ENCODE results near the gene GAS2.

GAS2 gene

GRCh38 chr11:22674470-22675439, 8.3 kb downstream of the GAS2 start:
- no peak for DNase-seq

DNA sequence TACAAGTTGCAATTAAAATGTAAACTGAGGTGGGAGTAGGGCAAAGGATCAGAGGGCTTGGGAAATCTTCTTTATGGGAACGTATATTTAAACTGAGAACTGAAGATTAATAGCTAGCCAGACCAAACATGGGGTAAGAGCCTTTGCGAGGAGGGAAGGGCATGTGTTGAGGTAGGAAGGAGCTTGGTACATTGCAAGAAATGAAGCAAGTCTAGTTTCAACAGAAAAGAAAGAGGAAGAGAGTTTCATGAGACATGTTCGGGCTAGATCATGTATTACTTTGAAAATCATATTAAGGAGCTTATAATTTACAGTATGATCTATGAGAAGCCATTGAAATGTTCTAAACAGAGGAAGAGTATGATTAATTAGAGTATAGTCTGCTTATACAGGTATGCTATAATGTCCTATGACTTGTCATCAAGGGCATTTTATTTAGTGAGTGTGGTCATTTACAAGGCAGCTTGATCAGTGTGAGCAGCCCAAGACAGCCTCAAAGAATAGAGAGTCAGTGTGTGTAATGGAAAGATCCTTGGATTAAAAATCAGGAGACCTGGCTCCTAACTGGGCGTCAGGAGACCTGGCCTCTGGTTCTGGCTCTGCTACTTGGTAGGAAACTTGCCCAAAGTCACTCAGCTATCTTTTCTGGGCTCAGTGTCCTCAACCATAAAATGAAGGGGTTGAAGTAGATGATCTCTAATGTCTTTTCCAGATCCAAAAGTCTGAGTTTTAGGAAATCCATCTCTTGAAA, 10.9 kb downstream of the GAS2 start:
- DNase-seq = no peak

- DNase-seq = no peak
Measured at GRCh38 chr11:22680628-22681027, 14.2 kb downstream of the GAS2 start.

DNA sequence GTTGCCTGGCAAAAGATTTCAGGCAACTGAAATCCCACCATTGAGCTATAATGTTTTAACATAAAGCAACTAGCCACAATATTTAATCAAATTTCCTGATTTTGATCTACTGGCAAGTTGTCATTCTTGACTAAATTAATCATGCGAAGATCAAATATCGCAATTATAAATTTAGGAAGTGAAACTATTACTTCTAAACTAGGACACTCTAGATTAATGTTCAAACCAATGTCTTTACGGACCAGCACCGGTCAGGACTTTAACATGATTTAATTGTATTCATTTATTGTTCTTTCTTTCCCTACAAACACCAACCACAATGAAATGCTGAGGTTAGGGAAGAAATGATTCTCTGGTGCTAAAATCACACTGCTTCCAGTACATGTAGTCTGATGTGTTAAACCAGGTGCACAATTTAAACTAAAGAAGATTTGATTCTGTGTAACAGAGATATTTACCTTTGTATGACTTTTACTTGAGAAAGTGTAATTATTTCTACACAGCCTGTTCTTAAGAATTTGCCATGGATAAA, 14.9 kb downstream of the GAS2 start:
- DNase-seq = no peak

DNA sequence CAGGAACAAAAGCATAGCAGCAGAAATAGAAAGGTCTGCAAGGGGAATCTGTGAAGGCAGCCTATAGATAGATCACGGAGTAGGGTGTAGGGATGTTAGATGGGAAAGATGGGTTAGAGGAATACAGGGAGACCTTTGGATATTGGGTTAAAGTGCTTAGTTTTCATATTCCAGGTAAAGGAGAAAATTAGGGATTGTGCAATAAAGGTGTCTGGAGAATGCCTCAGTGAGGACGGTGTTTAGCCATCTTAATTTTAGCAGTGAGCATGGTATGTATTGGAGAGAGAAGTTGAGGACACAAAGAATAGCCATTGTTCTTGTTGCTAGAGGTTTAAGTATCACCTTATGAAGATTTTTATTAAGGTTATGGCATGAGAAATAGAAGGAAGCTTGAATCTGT, 17.7 kb downstream of the GAS2 start:
- no peak for DNase-seq

- DNase-seq = no peak
Measured at GRCh38 chr11:22685111-22685510, 18.7 kb downstream of the GAS2 start.

GRCh38 chr11:22688914-22689313, 22.5 kb downstream of the GAS2 start:
- no peak for DNase-seq

DNA sequence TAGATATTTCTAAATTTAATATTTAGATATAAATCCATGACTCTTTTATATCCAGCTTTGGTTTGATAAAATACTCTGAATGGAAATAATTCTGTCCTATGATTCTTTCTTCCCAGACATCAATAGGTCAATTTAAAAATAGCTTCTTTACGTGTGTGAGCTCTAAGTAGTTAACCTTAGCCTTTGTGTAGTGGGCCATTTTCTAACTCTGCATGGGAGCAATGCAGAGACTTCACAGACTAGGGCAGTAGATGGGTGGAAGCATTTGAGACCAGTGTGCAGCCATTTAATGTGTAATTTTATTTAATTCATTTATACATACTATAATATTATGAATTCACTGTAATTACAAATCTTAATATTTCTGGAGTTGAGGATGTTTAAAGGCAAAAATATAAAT, 23.8 kb downstream of the GAS2 start:
- DNase-seq = no peak

DNA sequence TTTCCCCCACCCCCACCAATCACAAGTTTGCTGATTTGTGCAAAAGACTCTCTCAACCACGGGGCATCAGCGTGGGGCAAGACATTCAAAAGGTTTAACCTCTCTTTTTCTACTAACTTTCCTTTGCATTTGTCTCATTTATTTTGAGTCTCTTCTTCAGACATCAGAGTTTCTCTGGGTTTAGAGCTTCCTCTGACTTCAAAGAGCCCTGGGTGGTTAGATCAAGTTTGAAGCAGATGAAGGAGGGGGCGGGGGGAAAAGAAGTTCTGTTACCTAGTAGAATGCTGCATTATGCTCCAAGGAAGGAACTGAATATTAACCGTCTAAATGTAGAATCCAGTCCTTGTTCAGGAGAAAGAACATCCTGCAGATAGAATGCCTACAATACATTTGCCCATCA, 24.5 kb downstream of the GAS2 start:
- DNase-seq = no peak

GRCh38 chr11:22699388-22699787, 33.0 kb downstream of the GAS2 start:
- DNase-seq = no peak

- no peak for DNase-seq
Measured at GRCh38 chr11:22702031-22702430, 35.6 kb downstream of the GAS2 start.

DNA sequence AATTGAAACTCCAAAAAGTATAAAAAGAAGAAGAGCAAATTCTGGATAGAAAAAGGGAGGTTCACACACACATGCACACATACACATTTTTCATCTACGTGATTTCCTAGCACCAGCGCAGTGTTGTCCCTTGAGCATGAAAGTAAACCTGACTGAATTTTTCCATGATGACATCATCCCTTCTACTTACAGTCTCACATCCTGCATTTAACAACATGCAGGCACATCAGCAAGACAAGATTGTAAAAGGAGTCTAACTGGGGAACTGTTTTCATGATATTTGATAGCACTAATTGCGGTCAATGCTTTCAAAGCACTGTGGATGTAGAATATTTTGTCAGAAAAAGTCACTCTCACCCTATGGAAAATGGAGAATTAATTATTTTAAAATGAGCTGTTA, 36.6 kb downstream of the GAS2 start:
- DNase-seq = no peak

DNA sequence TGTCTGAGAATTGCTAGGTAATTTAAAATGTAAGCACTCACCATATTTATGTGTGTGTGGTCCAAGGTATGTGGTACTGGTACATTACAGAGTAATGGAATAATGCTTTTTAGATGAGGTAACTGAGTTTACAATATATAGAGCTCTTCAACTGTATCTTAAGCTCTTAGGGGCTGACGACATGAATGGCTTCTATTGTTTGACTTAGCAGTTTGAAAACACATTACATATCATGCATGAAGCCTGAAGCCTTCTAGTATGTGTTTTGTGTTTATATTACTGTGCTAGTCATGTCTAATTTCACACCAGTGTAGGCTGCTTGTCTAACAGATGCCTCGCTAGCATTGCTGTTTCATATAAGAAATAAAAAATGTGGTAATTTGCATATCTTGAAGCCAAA, 37.2 kb downstream of the GAS2 start:
- DNase-seq = no peak

DNA sequence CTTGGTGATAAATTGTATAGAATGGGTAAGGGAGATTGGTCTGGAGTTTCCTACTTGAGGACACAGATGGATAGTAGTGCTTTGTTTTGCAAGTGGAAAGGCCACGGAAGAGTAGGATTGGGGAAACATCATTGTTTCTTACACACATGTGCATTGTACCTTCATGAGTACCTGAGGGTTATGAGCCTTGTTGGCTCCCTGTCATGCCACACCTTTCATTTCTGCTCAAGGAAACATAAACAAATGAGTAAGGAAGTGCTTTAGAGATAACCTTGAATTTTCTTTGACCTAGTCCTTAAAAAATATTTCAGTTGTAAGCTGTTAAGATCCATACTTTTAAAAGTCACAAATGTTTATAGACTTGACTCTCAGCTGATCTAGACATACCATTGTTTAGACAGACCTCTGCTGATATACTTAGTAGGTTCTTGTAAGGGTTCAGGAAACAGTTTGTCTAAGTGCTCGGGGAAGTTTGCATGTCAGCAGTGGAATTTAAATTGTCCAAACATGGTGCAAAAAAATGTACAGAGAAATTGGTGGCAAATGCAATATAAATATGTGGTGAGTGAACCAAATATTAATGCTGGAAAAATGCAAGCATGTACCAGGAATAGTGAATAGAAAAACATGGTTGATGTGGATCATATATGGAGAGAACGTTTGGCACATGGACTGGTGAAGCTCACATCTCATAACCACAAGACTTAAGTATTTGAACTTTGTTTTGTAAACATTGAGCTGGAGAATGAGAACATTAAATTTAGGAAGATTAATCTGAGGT, 40.9 kb downstream of the GAS2 start:
- no peak for DNase-seq

DNA sequence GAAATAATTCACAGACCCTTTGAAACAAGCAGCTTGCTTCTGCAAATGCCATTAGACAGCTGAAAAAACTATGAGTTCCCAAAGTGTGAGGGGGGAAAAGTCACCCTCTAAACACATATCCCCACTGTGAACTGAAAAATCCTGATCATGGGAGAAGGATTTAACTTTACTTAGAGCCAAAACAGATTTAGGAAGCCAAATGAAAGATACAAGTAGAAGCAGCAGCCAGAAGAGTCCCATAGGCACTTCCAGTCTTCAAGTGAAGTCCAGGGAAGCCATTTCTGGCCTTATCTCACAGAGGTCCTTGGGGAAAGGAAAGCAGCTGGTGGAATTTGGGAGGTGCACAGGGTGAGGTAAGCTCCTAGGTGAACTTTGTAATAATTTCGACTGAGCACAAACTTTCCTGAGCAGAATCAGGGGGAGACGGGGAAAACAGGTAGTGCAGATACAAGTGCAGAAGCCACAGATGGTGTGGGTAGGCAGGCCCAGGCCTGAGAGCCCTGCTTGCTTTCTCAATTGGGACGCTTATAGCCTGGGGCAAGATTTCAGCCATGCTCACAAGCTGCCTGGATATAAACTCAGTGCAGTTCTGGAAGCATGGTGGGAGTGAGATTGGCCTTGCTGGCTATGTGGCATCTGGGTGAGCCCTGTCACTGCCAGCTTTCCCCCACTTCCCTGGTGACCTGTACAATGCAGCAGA, 44.8 kb downstream of the GAS2 start:
- DNase-seq = no peak

- DNase-seq = no peak
Measured at GRCh38 chr11:22711880-22712279, 45.5 kb downstream of the GAS2 start.

GRCh38 chr11:22713336-22713735, 46.9 kb downstream of the GAS2 start:
- DNase-seq = no peak

DNA sequence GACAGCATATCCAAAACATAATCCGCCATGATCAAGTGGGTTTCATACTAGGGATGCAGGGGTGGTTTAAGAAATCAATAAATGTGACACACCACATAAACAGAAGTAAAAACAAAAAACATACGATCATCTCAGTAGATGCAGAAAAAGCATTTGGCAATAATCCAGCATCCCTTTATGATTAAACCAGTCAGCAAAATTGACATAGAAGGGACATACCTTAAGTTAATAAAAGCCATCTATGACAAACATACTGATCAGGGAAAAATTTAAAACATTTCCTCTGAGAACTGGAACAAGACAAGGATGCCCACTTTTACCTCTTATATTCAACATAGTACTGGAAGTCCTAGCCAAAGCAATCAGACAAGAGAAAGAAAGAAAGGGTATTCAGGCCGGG, 49.6 kb downstream of the GAS2 start:
- DNase-seq = no peak

DNA sequence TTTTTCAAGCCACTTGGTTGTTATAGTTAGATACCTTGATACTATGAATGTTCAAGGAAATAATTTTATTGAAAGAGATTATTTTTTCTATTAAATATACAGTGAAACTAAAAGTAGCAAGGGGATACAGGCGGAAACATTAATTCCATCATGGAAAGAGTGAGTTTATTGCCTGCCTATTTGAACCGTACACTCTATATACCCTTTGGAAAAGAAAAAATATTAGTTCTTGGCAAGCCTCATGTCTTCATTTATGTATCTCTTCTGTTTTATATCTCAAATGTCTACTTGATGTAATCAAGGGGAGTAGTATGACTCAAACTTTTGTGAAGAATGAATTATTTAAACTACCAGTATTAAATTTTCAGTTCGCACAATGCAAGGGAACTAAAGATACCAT, 54.0 kb downstream of the GAS2 start:
- no peak for DNase-seq

- DNase-seq = no peak
Measured at GRCh38 chr11:22723274-22723673, 56.9 kb downstream of the GAS2 start.

DNA sequence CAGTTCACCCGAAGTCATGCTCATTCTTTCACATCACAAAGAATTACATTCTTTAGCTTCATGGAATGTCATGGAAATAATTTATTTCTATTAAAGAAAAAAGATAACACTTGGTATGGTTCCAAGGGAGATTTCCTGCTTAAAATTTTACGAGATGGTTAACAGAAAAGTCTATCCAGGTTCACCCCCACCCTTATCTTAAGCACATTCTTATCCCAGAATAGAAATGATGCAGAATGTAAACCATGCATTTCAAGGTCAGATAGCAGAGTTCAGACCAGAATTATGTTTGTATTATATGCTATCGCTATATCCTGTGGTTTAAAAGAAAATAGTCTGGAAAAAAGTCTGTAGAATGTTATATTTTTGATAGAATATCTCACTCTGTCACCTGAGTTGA, 58.7 kb downstream of the GAS2 start:
- no peak for DNase-seq

Data from hippocampal formation (tissue), 2 donors.